Stomach (tissue), 4 donors: Measurements from ENCODE around the gene PRRX2.

ENCODE experiments used
- CTCF ChIP-seq, 7 experiments: fragments of 450-650 bp in 4 of 7; fragments of 200-600 bp in 3 of 7; sonication (generic) in 3 of 7; IDR thresholded peaks; one replicate each; pipeline ENCODE4 v1.5.1; 2016 to 2019; ENCODE audit warnings: antibody characterized with exemption in 7 of 7, control low read depth in 2 of 7, mild to moderate bottlenecking in 1 of 7
- POLR2A ChIP-seq, 4 donors: fragments of 450-650 bp; IDR thresholded peaks; one replicate each; pipeline ENCODE4 v1.6.1; 2016; ENCODE audit warnings: antibody characterized with exemption in 4 of 4, control low read depth in 2 of 4, mild to moderate bottlenecking in 1 of 4, moderate library complexity in 1 of 4

- TF ChIP-seq POLR2A (IDR thresholded peaks at IDR 0.05) = no peak
- no peak for TF ChIP-seq CTCF (IDR thresholded peaks at IDR 0.05)
Measured at GRCh38 chr9:129746092-129746777, 80.8 kb downstream of the PRRX2 start.
